Keratinocyte (primary cell): Measurements from ENCODE around the gene NTNG1. TPM values are rescaled to one million over a fixed set of nuclear protein-coding genes. Genes with fewer than 3 reads are reported as not detected.

Source experiments
- DNase-seq: peaks from one replicate; pipeline ENCODE4 v3.0.0-alpha.2; 2011; ENCODE audit warnings: low read depth, missing footprints, low spot score
- FAIRE-seq: peaks from 2 replicates; lab custom pipeline; 2011; peaks lifted over from hg19 to GRCh38; lab: Jason Lieb, UNC
- H2AFZ ChIP-seq: 2 replicates; pipeline ENCODE4 v1.6.0; 2012; ENCODE audit warnings: low read length, control low read depth, inconsistent platforms; ENCODE audit not compliant: control insufficient read depth
- H3K27ac ChIP-seq: 2 replicates; pipeline ENCODE4 v1.5.1; 2011; ENCODE audit warnings: low read length; ENCODE audit not compliant: control insufficient read depth, insufficient read depth
- H3K27me3 ChIP-seq: 3 replicates; pipeline ENCODE4 v1.6.0; 2011; ENCODE audit warnings: low read length; ENCODE audit not compliant: control insufficient read depth, insufficient read depth; ENCODE audit errors: extremely low read depth
- H3K36me3 ChIP-seq, 2 experiments: 2 replicates in 1 of 2; 3 replicates in 1 of 2; pipeline ENCODE4 v1.5.1; 2011; ENCODE audit warnings: low read length in 2 of 2, mild to moderate bottlenecking in 1 of 2; ENCODE audit not compliant: control insufficient read depth in 2 of 2, insufficient read depth in 2 of 2; ENCODE audit errors: extremely low read depth in 1 of 2
- H3K4me1 ChIP-seq: 3 replicates; pipeline ENCODE4 v1.5.1; 2011; ENCODE audit warnings: low read length; ENCODE audit not compliant: control insufficient read depth, insufficient read depth; ENCODE audit errors: extremely low read depth
- H3K4me2 ChIP-seq: 3 replicates; pipeline ENCODE4 v1.6.0; 2011; ENCODE audit warnings: low read depth, low read length; ENCODE audit not compliant: control insufficient read depth, insufficient read depth; ENCODE audit errors: extremely low read depth
- H3K4me3 ChIP-seq, 3 experiments: fragments of 200-600 bp in 1 of 3; sonication (generic) in 1 of 3; 2 replicates in 2 of 3; 3 replicates in 1 of 3; pipeline ENCODE4 v1.5.1; 2011 to 2016; ENCODE audit warnings: low read length in 3 of 3, mild to moderate bottlenecking in 3 of 3, control low read depth in 2 of 3, inconsistent platforms in 1 of 3, low read depth in 1 of 3, mixed read lengths in 1 of 3, mixed run types in 1 of 3, moderate library complexity in 1 of 3; ENCODE audit not compliant: control insufficient read depth in 2 of 3, insufficient read depth in 2 of 3; ENCODE audit errors: extremely low read depth in 1 of 3
- H3K79me2 ChIP-seq: 2 replicates; pipeline ENCODE4 v1.6.0; 2012; ENCODE audit warnings: low read length; ENCODE audit not compliant: control insufficient read depth, insufficient read depth
- H3K9ac ChIP-seq: 3 replicates; pipeline ENCODE4 v1.6.0; 2011; ENCODE audit warnings: low read length; ENCODE audit not compliant: control insufficient read depth, insufficient read depth; ENCODE audit errors: extremely low read depth
- H3K9me1 ChIP-seq: 3 replicates; pipeline ENCODE4 v1.6.0; 2011; ENCODE audit warnings: low read length; ENCODE audit not compliant: control insufficient read depth, insufficient read depth; ENCODE audit errors: extremely low read depth
- H3K9me3 ChIP-seq: 2 replicates; pipeline ENCODE4 v1.5.1; 2012; ENCODE audit warnings: low read depth, low read length; ENCODE audit not compliant: control insufficient read depth
- H4K20me1 ChIP-seq: 3 replicates; pipeline ENCODE4 v1.6.0; 2011; ENCODE audit warnings: low read length; ENCODE audit not compliant: control insufficient read depth, insufficient read depth; ENCODE audit errors: extremely low read depth
- CTCF ChIP-seq, 3 experiments: IDR thresholded peaks in 1 of 3; conservative IDR thresholded peaks in 1 of 3; optimal IDR thresholded peaks in 1 of 3; 2 replicates in 2 of 3; 3 replicates in 1 of 3; pipeline versions ENCODE3 to v1.5.1; 2011; ENCODE audit warnings: low read length in 3 of 3, mild to moderate bottlenecking in 3 of 3, moderate library complexity in 2 of 3, control low read depth in 1 of 3, inconsistent platforms in 1 of 3; ENCODE audit not compliant: insufficient read depth in 2 of 3; ENCODE audit errors: extremely low read depth in 1 of 3
- EZH2 ChIP-seq: IDR thresholded peaks from one replicate; pipeline ENCODE4 v1.6.1; 2012; ENCODE audit warnings: inconsistent platforms, mild to moderate bottlenecking, low read length, moderate library complexity
- dilution Hi-C: fragments of 300-500 bp; cut with MboI; formaldehyde crosslinking; loops from one replicate; pipeline ENCODE4 v1.7.0; 2020; ENCODE audit warnings: low sequenced_read_pairs; ENCODE audit not compliant: extremely low pct_ligation_motif_present
- polyA plus RNA-seq, 5 experiments: library from polyadenylated mRNA; depleted of rRNA in 3 of 5; stranded (reverse) in 3 of 5; stranded (forward) in 1 of 5; unstranded in 1 of 5; fragments of >200 nt; gene quantifications; 1 replicate in 1 of 5; 2 replicates in 3 of 5; 3 replicates in 1 of 5; pipeline versions ENCODE4 v1.2.1 to v1.2.3, GENCODE V29; 2011 to 2012; ENCODE audit warnings: missing spikeins in 2 of 5, low read depth in 1 of 5, low replicate concordance in 1 of 5

The NTNG1 gene
- polyA plus RNA-seq, 1 donor (not counting 4 experiments of a cell fraction or from before 2014, with no cell fraction given), result 8.1 TPM

- H3K79me2 ChIP-seq, result no peaks in the 10 kb centered on the region
- H3K36me3 ChIP-seq, result no peaks in the 10 kb centered on the region
- dilution Hi-C loops, result no loop called here
- no peak for FAIRE-seq
- no peak overlapping the region for H3K27ac ChIP-seq
- no peak overlapping the region for H3K9ac ChIP-seq
- H3K4me2 ChIP-seq, result no peak overlapping the region
- H4K20me1 ChIP-seq, result no peaks in the 10 kb centered on the region
- H3K27me3 ChIP-seq, result no peaks in the 10 kb centered on the region
- H3K4me3 ChIP-seq, result no peak overlapping the region
- no peaks in the 10 kb centered on the region for H3K9me3 ChIP-seq
- TF ChIP-seq CTCF (optimal IDR thresholded peaks at IDR 0.05 in 1 of 3, IDR thresholded peaks at IDR 0.05 in 1 of 3, conservative IDR thresholded peaks at IDR 0.05 in 1 of 3; ENCODE audit: extremely low read depth in 1 of 3, insufficient read depth in 2 of 3, low read length in 3 of 3), result no peak
- TF ChIP-seq EZH2, result no peak
- no peak for DNase-seq
- no peaks in the 10 kb centered on the region for H3K9me1 ChIP-seq
- H3K4me1 ChIP-seq, result no peaks in the 10 kb centered on the region
- no peak overlapping the region for H2AFZ ChIP-seq
Observed at GRCh38 chr1:107496002-107496401, 355.2 kb downstream of the NTNG1 start.

DNA sequence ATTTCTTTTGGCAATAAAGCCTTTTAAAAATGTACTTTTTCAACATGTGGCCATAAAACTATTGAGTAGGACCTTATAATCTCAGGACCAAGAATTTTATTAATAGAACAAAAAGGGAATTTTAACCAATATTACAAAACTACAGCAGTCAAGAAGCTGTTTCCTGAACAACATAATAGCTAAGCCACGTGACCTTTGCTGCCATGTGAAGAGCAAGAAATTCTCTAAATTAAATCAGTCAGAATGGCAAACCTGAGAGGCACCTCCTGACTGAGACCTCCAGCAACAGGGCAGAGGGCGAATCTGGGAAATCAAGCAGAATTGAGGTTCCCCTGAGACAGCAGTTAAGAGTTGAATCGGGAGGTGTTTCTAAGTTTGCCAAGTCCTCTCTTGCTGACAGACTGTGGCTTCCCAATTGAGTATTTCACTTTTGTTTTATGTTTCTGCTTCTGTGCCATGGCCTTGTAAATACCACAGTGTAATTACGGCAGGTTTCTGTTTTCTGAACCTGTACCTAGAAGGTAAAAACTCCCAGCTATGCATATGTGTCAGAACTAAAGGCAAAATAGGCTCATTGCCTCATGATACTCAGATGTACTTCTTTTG is 358.4 kb downstream of the NTNG1 start:
- no peaks in the 10 kb centered on the region for H3K36me3 ChIP-seq
- no peaks in the 10 kb centered on the region for H4K20me1 ChIP-seq
- DNase-seq, result no peak
- no peak overlapping the region for H2AFZ ChIP-seq
- no peaks in the 10 kb centered on the region for H3K4me1 ChIP-seq
- H3K79me2 ChIP-seq, result no peaks in the 10 kb centered on the region
- FAIRE-seq, result no peak
- dilution Hi-C loops, result no loop called here
- H3K27me3 ChIP-seq, result no peaks in the 10 kb centered on the region
- no peak overlapping the region for H3K9ac ChIP-seq
- no peak overlapping the region for H3K4me2 ChIP-seq
- H3K9me3 ChIP-seq, result no peaks in the 10 kb centered on the region
- H3K27ac ChIP-seq, result no peak overlapping the region
- no peak overlapping the region for H3K4me3 ChIP-seq
- TF ChIP-seq EZH2, result no peak
- TF ChIP-seq CTCF (optimal IDR thresholded peaks at IDR 0.05 in 1 of 3, IDR thresholded peaks at IDR 0.05 in 1 of 3, conservative IDR thresholded peaks at IDR 0.05 in 1 of 3; ENCODE audit: extremely low read depth in 1 of 3, insufficient read depth in 2 of 3, low read length in 3 of 3), result no peak
- H3K9me1 ChIP-seq, result no peaks in the 10 kb centered on the region
